ENCODE measurements around the gene MAP4K5. TPM values are rescaled to one million over a fixed set of nuclear protein-coding genes. Genes with fewer than 3 reads are reported as not detected.

MAP4K5 gene
- total RNA-seq, 6 experiments from 2014 or later = 6.5 to 31.3 (median 14.4) TPM

GRCh38 chr14:50452979-50453705, 79.2 kb downstream of the MAP4K5 start:
- ATAC-seq = no peak
- Histone ChIP-seq H3K4me3 (no peak overlapping the region), H3K36me3 (peaks cover 0 to 5% (median 2%) of the 10 kb centered on the region in 4 donors), H3K4me1 (no peaks in the 10 kb centered on the region), H3K9me3 (no peaks in the 10 kb centered on the region), H3K27ac (no peak overlapping the region), H3K27me3 (no peaks in the 10 kb centered on the region)
- intact Hi-C loops (cut with DNase I) = no loop called here
- no peak for DNase-seq
- 85% methylated on average over 3 of the region's 3 CpGs for WGBS (ENCODE audit: insufficient coverage, low coverage, low lambda C conversion rate, missing lambda C conversion rate)
- TF ChIP-seq CTCF (IDR thresholded peaks at IDR 0.05) (no peak), POLR2A (IDR thresholded peaks at IDR 0.05) (no peak)

GRCh38 chr14:50452296-50452695, 80.1 kb downstream of the MAP4K5 start:
- ATAC-seq = no peak
- H3K27me3 ChIP-seq = no peaks in the 10 kb centered on the region

GRCh38 chr14:50451854-50452253, 80.5 kb downstream of the MAP4K5 start:
- H3K9me3 ChIP-seq = no peaks in the 10 kb centered on the region
- H3K36me3 ChIP-seq = peaks cover 0 to 5% (median 3%) of the 10 kb centered on the region in 4 donors
- H3K4me3 ChIP-seq = no peak overlapping the region
- 98% methylated on average over 6 of the region's 6 CpGs for WGBS (ENCODE audit: insufficient coverage, low coverage, low lambda C conversion rate, missing lambda C conversion rate)
- intact Hi-C loops (cut with DNase I) = no loop called here
- H3K27ac ChIP-seq = no peak overlapping the region
- ATAC-seq (no peak), DNase-seq (no peak)
- no peaks in the 10 kb centered on the region for H3K4me1 ChIP-seq
- no peaks in the 10 kb centered on the region for H3K27me3 ChIP-seq
- no peak for TF ChIP-seq POLR2A (IDR thresholded peaks at IDR 0.05)
- TF ChIP-seq CTCF (IDR thresholded peaks at IDR 0.05) = no peak

More at GRCh38 chr14:50452296-50452695, 80.1 kb downstream of the MAP4K5 start:
- no peaks in the 10 kb centered on the region for H3K4me1 ChIP-seq
- H3K9me3 ChIP-seq = no peaks in the 10 kb centered on the region
- no peak for DNase-seq
- H3K36me3 ChIP-seq = peaks cover 0 to 5% (median 2%) of the 10 kb centered on the region in 4 donors
- H3K27ac ChIP-seq = no peak overlapping the region
- no peak for TF ChIP-seq POLR2A (IDR thresholded peaks at IDR 0.05)
- no peak for TF ChIP-seq CTCF (IDR thresholded peaks at IDR 0.05)
- 80% methylated on average over 1 of the region's 1 CpG for WGBS (ENCODE audit: insufficient coverage, low coverage, low lambda C conversion rate, missing lambda C conversion rate)
- intact Hi-C loops (cut with DNase I) = no loop called here
- no peak overlapping the region for H3K4me3 ChIP-seq

GRCh38 chr14:50447461-50447860, 84.9 kb downstream of the MAP4K5 start:
- DNase-seq (no peak), ATAC-seq (peak in 1 of 4 donors; percentile 18)
- H3K36me3 ChIP-seq = peaks cover 0 to 21% (median 4%) of the 10 kb centered on the region in 4 donors
- TF ChIP-seq CTCF (IDR thresholded peaks at IDR 0.05) (no peak), POLR2A (IDR thresholded peaks at IDR 0.05) (no peak)
- intact Hi-C loops (cut with DNase I) = no loop called here
- H3K9me3 ChIP-seq = no peaks in the 10 kb centered on the region
- H3K4me3 ChIP-seq = no peak overlapping the region
- no peaks in the 10 kb centered on the region for H3K27me3 ChIP-seq
- WGBS (ENCODE audit: insufficient coverage, low coverage, low lambda C conversion rate, missing lambda C conversion rate) = 35% methylated on average over 1 of the region's 1 CpG
- H3K27ac ChIP-seq = no peak overlapping the region
- H3K4me1 ChIP-seq = no peaks in the 10 kb centered on the region
